Neural cell (in vitro differentiated cells): ENCODE measurements around the gene TMEM140. TPM values are rescaled to one million over a fixed set of nuclear protein-coding genes. Genes with fewer than 3 reads are reported as not detected.

Source experiments
- H2AFZ ChIP-seq: fragments of 200-600, 300-800 bp; sonication (generic), shearing (Covaris generic); 2 replicates; pipeline ENCODE4 v1.6.0; 2014; ENCODE audit warnings: low read depth, mild to moderate bottlenecking, antibody characterized with exemption, low read length, moderate library complexity
- H3F3A ChIP-seq: fragments of 200-600 bp; shearing (Covaris generic); 2 replicates; pipeline ENCODE4 v1.6.1; 2016; ENCODE audit warnings: mild to moderate bottlenecking, moderate library complexity, mixed read lengths, antibody characterized with exemption, low read length; ENCODE audit not compliant: insufficient read depth, poor library complexity, severe bottlenecking
- H3K27ac ChIP-seq: fragments of 200-600, 300-800 bp; sonication (generic), shearing (Covaris generic); 2 replicates; pipeline ENCODE4 v1.5.1; 2014; ENCODE audit warnings: mild to moderate bottlenecking, low read length, moderate library complexity
- H3K27me3 ChIP-seq: fragments of 300-800, 200-600 bp; sonication (generic), shearing (Covaris generic); 2 replicates; pipeline ENCODE4 v1.6.0; 2014; ENCODE audit warnings: mild to moderate bottlenecking, low read depth, low read length, moderate library complexity; ENCODE audit not compliant: insufficient read depth
- H3K36me3 ChIP-seq: fragments of 300-800, 200-600 bp; sonication (generic), shearing (Covaris generic); 2 replicates; pipeline ENCODE4 v1.5.1; 2014; ENCODE audit warnings: mild to moderate bottlenecking, antibody characterized with exemption, low read length, moderate library complexity; ENCODE audit not compliant: insufficient read depth
- H3K4me2 ChIP-seq: fragments of 300-800, 200-600 bp; sonication (generic), shearing (Covaris generic); 2 replicates; pipeline ENCODE4 v1.6.0; 2014; ENCODE audit warnings: mild to moderate bottlenecking, low read length
- H3K4me3 ChIP-seq: fragments of 300-800, 200-600 bp; sonication (generic), shearing (Covaris generic); 2 replicates; pipeline ENCODE4 v1.5.1; 2014; ENCODE audit warnings: mild to moderate bottlenecking, low read length, moderate library complexity
- H3K79me2 ChIP-seq: fragments of 200-600 bp; shearing (Covaris generic); replicated peaks from 2 replicates; pipeline ENCODE4 v1.6.0; 2014; ENCODE audit warnings: mild to moderate bottlenecking, low read length, moderate library complexity; ENCODE audit not compliant: insufficient read depth
- H3K9ac ChIP-seq: fragments of 300-800, 200-600 bp; sonication (generic), shearing (Covaris generic); 2 replicates; pipeline ENCODE4 v1.6.1; 2016; ENCODE audit warnings: mild to moderate bottlenecking, low read length, mixed read lengths
- H3K9me2 ChIP-seq: fragments of 200-600 bp; shearing (Covaris generic); 2 replicates; pipeline ENCODE4 v1.6.1; 2016; ENCODE audit warnings: mild to moderate bottlenecking, low read length, mixed read lengths; ENCODE audit not compliant: insufficient read depth
- H3K9me3 ChIP-seq: fragments of 200-600, 300-800 bp; sonication (generic), shearing (Covaris generic); 2 replicates; pipeline ENCODE4 v1.6.1; 2016; ENCODE audit warnings: mild to moderate bottlenecking, mixed run types, low read length, moderate library complexity, mixed read lengths
- H4K20me1 ChIP-seq: fragments of 200-600 bp; shearing (Covaris generic); 2 replicates; pipeline ENCODE4 v1.6.1; 2016; ENCODE audit warnings: mild to moderate bottlenecking, mixed run types; ENCODE audit not compliant: insufficient read depth
- CTCF ChIP-seq: fragments of 450-650 bp; IDR thresholded peaks from 2 replicates; pipeline ENCODE4 v1.5.1; 2014; ENCODE audit warnings: antibody characterized with exemption, mild to moderate bottlenecking, moderate library complexity; ENCODE audit not compliant: poor library complexity, severe bottlenecking
- EP300 ChIP-seq: fragments of 450-650 bp; conservative IDR thresholded peaks from 2 replicates; pipeline ENCODE4 v1.6.1; 2014; ENCODE audit warnings: antibody characterized with exemption, mild to moderate bottlenecking, moderate library complexity; ENCODE audit not compliant: poor library complexity, severe bottlenecking
- EZH2 ChIP-seq: fragments of 200-600, 300-800 bp; shearing (Covaris generic), sonication (generic); IDR thresholded peaks from 2 replicates; pipeline ENCODE4 v1.6.1; 2014; ENCODE audit warnings: antibody characterized with exemption, low read length, borderline replicate concordance, mild to moderate bottlenecking; ENCODE audit not compliant: insufficient read depth, poor library complexity, severe bottlenecking
- MXI1 ChIP-seq: fragments of 450-650 bp; conservative IDR thresholded peaks from 2 replicates; pipeline ENCODE4 v1.6.1; 2014; ENCODE audit warnings: antibody characterized with exemption, mild to moderate bottlenecking; ENCODE audit not compliant: poor library complexity, severe bottlenecking
- POLR2AphosphoS5 ChIP-seq: IDR thresholded peaks from 2 replicates; pipeline ENCODE4 v1.6.1; 2012
- RAD21 ChIP-seq: fragments of 450-650 bp; conservative IDR thresholded peaks from 2 replicates; pipeline ENCODE4 v1.6.1; 2014; ENCODE audit warnings: antibody characterized with exemption, mild to moderate bottlenecking, moderate library complexity
- REST ChIP-seq: IDR thresholded peaks from 2 replicates; pipeline ENCODE4 v1.6.1; 2012; ENCODE audit warnings: borderline replicate concordance
- SMC3 ChIP-seq: fragments of 450-650 bp; conservative IDR thresholded peaks from 2 replicates; pipeline ENCODE4 v1.6.1; 2014; ENCODE audit warnings: antibody characterized with exemption, mild to moderate bottlenecking, moderate library complexity; ENCODE audit not compliant: poor library complexity
- TAF1 ChIP-seq: IDR thresholded peaks from 2 replicates; pipeline ENCODE4 v1.6.1; 2012; ENCODE audit warnings: low read depth
- polyA plus RNA-seq: library from polyadenylated mRNA; depleted of rRNA; stranded (reverse); fragments of >200 nt; gene quantifications from 2 replicates; pipeline ENCODE4 v1.2.3, GENCODE V29; 2014

TMEM140 gene
- polyA plus RNA-seq, 1 donor from 2014 or later, result 0.15 TPM

DNA sequence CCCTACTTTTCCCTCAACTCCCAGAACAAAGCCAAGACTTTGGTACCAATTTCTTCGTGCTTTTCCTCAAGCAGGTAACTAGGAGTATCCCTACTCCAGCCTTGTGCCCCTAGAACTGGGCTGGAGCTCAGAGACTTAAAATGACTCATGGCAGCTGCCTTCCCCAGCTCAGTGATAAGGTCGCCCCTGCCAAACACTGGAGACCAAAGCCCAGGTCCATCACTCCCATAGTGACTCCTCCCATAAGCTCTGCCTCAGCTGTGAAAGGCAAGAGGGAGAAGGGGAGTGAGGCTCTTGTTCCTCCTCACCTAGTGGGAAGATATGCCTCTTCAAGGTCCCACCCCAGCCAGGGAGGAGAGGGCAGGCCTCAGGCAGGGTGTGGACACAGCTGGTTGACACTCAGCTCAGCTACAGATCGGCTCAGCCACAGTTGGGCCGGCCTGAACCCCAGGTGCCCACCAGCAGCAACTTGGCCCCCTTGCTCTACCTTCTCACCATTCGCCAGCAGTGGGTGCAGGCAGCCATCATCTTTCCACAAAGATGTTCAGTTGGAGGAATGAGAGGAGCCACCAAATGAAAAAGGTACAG, 36.5 kb downstream of the TMEM140 start:
- no peaks in the 10 kb centered on the region for H3K9me2 ChIP-seq
- H3K27me3 ChIP-seq, result no peaks in the 10 kb centered on the region
- TF ChIP-seq SMC3, result no peak
- TF ChIP-seq EP300, result no peak
- no peak for TF ChIP-seq RAD21
- no peak for TF ChIP-seq TAF1
- no peak for TF ChIP-seq POLR2AphosphoS5
- TF ChIP-seq REST, result no peak
- TF ChIP-seq CTCF, result no peak
- no peak for TF ChIP-seq MXI1
- TF ChIP-seq EZH2, result no peak
- H3K9me3 ChIP-seq, result peaks cover 11% of the 10 kb centered on the region
- no peak overlapping the region for H3K27ac ChIP-seq
- peaks cover 17% of the 10 kb centered on the region for H3K36me3 ChIP-seq
- H3F3A ChIP-seq, result no peaks in the 10 kb centered on the region
- H2AFZ ChIP-seq, result no peak overlapping the region
- no peak overlapping the region for H3K4me2 ChIP-seq
- H3K79me2 ChIP-seq, result no peaks in the 10 kb centered on the region
- H4K20me1 ChIP-seq, result no peaks in the 10 kb centered on the region
- no peak overlapping the region for H3K9ac ChIP-seq
- no peak overlapping the region for H3K4me3 ChIP-seq

GRCh38 chr7:135185471-135186260, 37.8 kb downstream of the TMEM140 start:
- Histone ChIP-seq H3K27me3 (no peaks in the 10 kb centered on the region), H3K27ac (no peak overlapping the region), H3K36me3 (peaks cover 17% of the 10 kb centered on the region), H3K4me2 (no peak overlapping the region), H3K4me3 (no peak overlapping the region), H4K20me1 (no peaks in the 10 kb centered on the region), H3K9me2 (no peaks in the 10 kb centered on the region), H3K9me3 (peaks cover 11% of the 10 kb centered on the region), H3F3A (no peaks in the 10 kb centered on the region), H3K9ac (no peak overlapping the region), H3K79me2 (no peaks in the 10 kb centered on the region), H2AFZ (no peak overlapping the region)
- TF ChIP-seq EP300, result no peak
- no peak for TF ChIP-seq EZH2
- TF ChIP-seq MXI1, result no peak
- TF ChIP-seq TAF1, result no peak
- no peak for TF ChIP-seq REST
- no peak for TF ChIP-seq POLR2AphosphoS5
- no peak for TF ChIP-seq SMC3
- TF ChIP-seq CTCF, result no peak
